ENCODE data around the gene RNF181.
A peak's percentile ranks its signal among the peaks of the same experiment; 100 is the strongest.

The RNF181 gene

GRCh38 chr2:85584354-85584856, 11.1 kb upstream of the RNF181 start, which contains the start of gene VAMP5:
Gene VAMP5 (plus strand): TSS chr2:85584431. CDS start chr2:85584491, 60 bp downstream.
- Histone ChIP-seq H2AFZ (peak within 1 kb of the TSS; percentile 39), H3K4me1 (peaks cover 7% of the 10 kb centered on the region), H3K4me3 (ENCODE audit: low read depth, low read length) (peak within 1 kb of the TSS; percentile 12), H3K9me3 (ENCODE audit: control insufficient read depth, low read length) (no peaks in the 10 kb centered on the region), H3K36me3 (ENCODE audit: control insufficient read depth, insufficient read depth, low read length) (no peaks in the 10 kb centered on the region), H3K27ac (peak within 1 kb of the TSS; percentile 65), H3K79me2 (peaks cover 11% of the 10 kb centered on the region), H3K9ac (no peak within 1 kb of the TSS), H3K27me3 (ENCODE audit: control insufficient read depth, insufficient read depth, low read length) (no peaks in the 10 kb centered on the region), H3K4me2 (ENCODE audit: low read length) (peak within 1 kb of the TSS; percentile 32)
- TF ChIP-seq CTCF (IDR thresholded peaks at IDR 0.05), result no peak

GRCh38 chr2:85584857-85585780, 10.4 kb upstream of the RNF181 start:
- no peak for TF ChIP-seq CTCF (IDR thresholded peaks at IDR 0.05)
- peaks cover 15% of the 10 kb centered on the region for H3K79me2 ChIP-seq
- peaks cover 7% of the 10 kb centered on the region for H3K4me1 ChIP-seq
- peak overlapping the region; percentile 32 for H3K4me2 ChIP-seq (ENCODE audit: low read length)
- H3K36me3 ChIP-seq (ENCODE audit: control insufficient read depth, insufficient read depth, low read length), result no peaks in the 10 kb centered on the region
- no peaks in the 10 kb centered on the region for H3K9me3 ChIP-seq (ENCODE audit: control insufficient read depth, low read length)
- no peaks in the 10 kb centered on the region for H3K27me3 ChIP-seq (ENCODE audit: control insufficient read depth, insufficient read depth, low read length)
- peak overlapping the region; percentile 65 for H3K27ac ChIP-seq
- H3K9ac ChIP-seq, result no peak overlapping the region
- H3K4me3 ChIP-seq (ENCODE audit: low read depth, low read length), result peak overlapping the region; percentile 12
- H2AFZ ChIP-seq, result peak overlapping the region; percentile 39

- Histone ChIP-seq H3K9ac (no peak overlapping the region), H3K79me2 (peaks cover 15% of the 10 kb centered on the region), H2AFZ (no peak overlapping the region), H3K4me2 (ENCODE audit: low read length) (no peak overlapping the region), H3K36me3 (ENCODE audit: control insufficient read depth, insufficient read depth, low read length) (no peaks in the 10 kb centered on the region), H3K27ac (peak overlapping the region; percentile 65), H3K27me3 (ENCODE audit: control insufficient read depth, insufficient read depth, low read length) (no peaks in the 10 kb centered on the region), H3K4me1 (peaks cover 7% of the 10 kb centered on the region), H3K9me3 (ENCODE audit: control insufficient read depth, low read length) (no peaks in the 10 kb centered on the region), H3K4me3 (ENCODE audit: low read depth, low read length) (no peak overlapping the region)
- TF ChIP-seq CTCF (IDR thresholded peaks at IDR 0.05), result no peak
Observed at GRCh38 chr2:85585781-85586105, 9.8 kb upstream of the RNF181 start.

- Histone ChIP-seq H3K4me1 (peaks cover 7% of the 10 kb centered on the region), H3K27ac (peak overlapping the region; percentile 69), H3K36me3 (ENCODE audit: control insufficient read depth, insufficient read depth, low read length) (no peaks in the 10 kb centered on the region), H3K9me3 (ENCODE audit: control insufficient read depth, low read length) (no peaks in the 10 kb centered on the region), H3K79me2 (peaks cover 30% of the 10 kb centered on the region), H3K4me2 (ENCODE audit: low read length) (no peak overlapping the region), H3K9ac (no peak overlapping the region), H3K27me3 (ENCODE audit: control insufficient read depth, insufficient read depth, low read length) (no peaks in the 10 kb centered on the region), H3K4me3 (ENCODE audit: low read depth, low read length) (no peak overlapping the region), H2AFZ (no peak overlapping the region)
- TF ChIP-seq CTCF (IDR thresholded peaks at IDR 0.05), result no peak
Observed at GRCh38 chr2:85588236-85588635, 7.3 kb upstream of the RNF181 start.

Measured in parathyroid adenoma (tissue), 2 donors.